ENCODE results near the gene TMEM127.

The TMEM127 gene

DNA sequence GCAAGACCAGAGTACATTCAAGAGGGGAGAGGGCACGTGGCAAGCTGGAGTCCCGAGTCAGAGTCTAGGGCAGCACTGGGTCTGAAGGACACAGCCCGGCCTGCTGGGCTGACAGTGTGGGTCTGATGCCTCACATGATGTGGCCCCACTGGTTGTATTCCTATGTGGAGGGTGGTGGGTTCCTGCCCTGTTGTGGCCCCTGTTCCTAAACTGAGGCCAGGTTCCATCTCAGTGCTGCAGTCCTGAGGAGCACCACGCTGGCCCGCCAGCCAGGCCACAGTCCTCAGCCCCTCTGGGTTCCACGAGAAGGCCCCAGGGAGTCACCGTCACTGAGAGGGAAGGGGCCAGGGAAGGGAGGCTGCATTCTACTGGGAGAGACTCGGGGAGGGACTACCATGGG lies 13.3 kb downstream of the TMEM127 start:
- ChIA-PET POLR2A (ENCODE audit: low non-redundant PET) (no interaction called here), CTCF (interaction anchor here (0.6 kb wide), 1 partner anchor 31 kb away, joined by 3 read pairs; no protein-coding TSS in a partner anchor)
- DNase-seq (ENCODE audit: low spot score): no peak
- peak overlapping the region; percentile 22 for H3K27ac ChIP-seq
- TF ChIP-seq CTCF (conservative IDR thresholded peaks at IDR 0.05; ENCODE audit: low read depth): no peak

- POLR2A ChIA-PET (ENCODE audit: low non-redundant PET): no interaction called here
- CTCF ChIA-PET: no interaction called here
- TF ChIP-seq CTCF (conservative IDR thresholded peaks at IDR 0.05; ENCODE audit: low read depth): no peak
- no peak for DNase-seq (ENCODE audit: low spot score)
- peak overlapping the region; percentile 22 for H3K27ac ChIP-seq
These were observed 14.0 kb downstream of the TMEM127 start for GRCh38 chr2:96251721-96252292.

GRCh38 chr2:96250188-96250587 lies 15.6 kb downstream of the TMEM127 start:
- ChIA-PET POLR2A (ENCODE audit: low non-redundant PET) (no interaction called here), CTCF (no interaction called here)
- H3K27ac ChIP-seq: peak overlapping the region; percentile 18; the same call in 1 of the 2 replicates
- no peak for DNase-seq (ENCODE audit: low spot score)
- TF ChIP-seq CTCF (conservative IDR thresholded peaks at IDR 0.05; ENCODE audit: low read depth): no peak

DNA sequence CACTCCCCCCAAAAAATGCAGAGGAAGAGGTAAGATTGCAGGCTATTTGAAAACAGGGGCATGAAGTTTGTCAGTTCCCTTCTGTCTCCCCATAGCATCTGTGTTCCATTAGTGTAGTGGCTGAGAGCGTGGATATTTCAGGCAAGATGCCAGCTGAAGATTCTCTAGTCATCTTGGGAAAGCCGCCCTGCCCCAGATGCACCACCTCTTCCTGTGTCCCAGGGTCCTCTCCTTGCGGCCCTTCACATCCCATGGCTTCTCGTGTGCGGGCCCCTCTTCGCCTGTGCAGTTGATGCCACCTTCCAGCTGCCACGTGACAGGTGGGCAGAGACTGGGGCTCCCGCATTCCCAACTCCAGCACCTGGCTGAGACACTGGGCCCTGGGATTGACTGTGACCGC lies 16.1 kb downstream of the TMEM127 start:
- H3K27ac ChIP-seq: peak overlapping the region; percentile 18; the same call in 1 of the 2 replicates
- ChIA-PET CTCF (no interaction called here), POLR2A (ENCODE audit: low non-redundant PET) (no interaction called here)
- DNase-seq (ENCODE audit: low spot score): no peak
- TF ChIP-seq CTCF (conservative IDR thresholded peaks at IDR 0.05; ENCODE audit: low read depth): no peak

- TF ChIP-seq CTCF (conservative IDR thresholded peaks at IDR 0.05; ENCODE audit: low read depth): no peak
- no peak overlapping the region for H3K27ac ChIP-seq
- CTCF ChIA-PET: interaction anchor here (0.6 kb wide), 1 partner anchor 12 kb away, joined by 3 read pairs; no protein-coding TSS in a partner anchor
- POLR2A ChIA-PET (ENCODE audit: low non-redundant PET): no interaction called here
- DNase-seq (ENCODE audit: low spot score): no peak
These were observed 17.2 kb downstream of the TMEM127 start for GRCh38 chr2:96248624-96249023.

DNA sequence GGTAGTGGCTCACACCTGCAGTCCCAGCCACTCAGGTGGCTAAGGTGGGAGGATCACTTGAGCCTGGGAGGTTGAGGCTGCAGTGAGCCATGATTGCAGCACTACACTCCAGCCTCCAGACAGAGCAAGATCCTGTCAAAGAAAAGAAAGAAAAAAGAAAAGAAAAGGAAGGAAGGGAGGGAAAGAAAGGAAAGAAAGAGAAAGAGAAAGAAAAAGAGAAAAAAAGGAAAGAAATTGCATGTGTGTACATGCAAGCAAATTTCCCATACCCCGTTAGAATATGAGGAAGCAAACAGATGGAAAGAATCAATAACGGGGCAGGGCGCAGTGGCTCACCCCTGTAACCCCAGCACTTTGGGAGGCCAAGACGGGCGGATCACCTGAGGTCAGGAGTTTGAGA lies 17.9 kb downstream of the TMEM127 start:
- ChIA-PET POLR2A (ENCODE audit: low non-redundant PET) (no interaction called here), CTCF (no interaction called here)
- peak overlapping the region; percentile 19 for H3K27ac ChIP-seq
- DNase-seq (ENCODE audit: low spot score): no peak
- no peak for TF ChIP-seq CTCF (conservative IDR thresholded peaks at IDR 0.05; ENCODE audit: low read depth)
